ENCODE data around the gene CPEB3.

GRCh38 chr10:92200564-92200963 lies 90.3 kb downstream of the CPEB3 start:
- TF ChIP-seq EP300 (IDR thresholded peaks at IDR 0.05) = no peak
- TF ChIP-seq CTCF (IDR thresholded peaks at IDR 0.05) = no peak

Data from ovary (tissue), 3 donors.